Measurements from ENCODE around the gene GMDS.
A peak's percentile ranks its signal among the peaks of the same experiment; 100 is the strongest.

DNA sequence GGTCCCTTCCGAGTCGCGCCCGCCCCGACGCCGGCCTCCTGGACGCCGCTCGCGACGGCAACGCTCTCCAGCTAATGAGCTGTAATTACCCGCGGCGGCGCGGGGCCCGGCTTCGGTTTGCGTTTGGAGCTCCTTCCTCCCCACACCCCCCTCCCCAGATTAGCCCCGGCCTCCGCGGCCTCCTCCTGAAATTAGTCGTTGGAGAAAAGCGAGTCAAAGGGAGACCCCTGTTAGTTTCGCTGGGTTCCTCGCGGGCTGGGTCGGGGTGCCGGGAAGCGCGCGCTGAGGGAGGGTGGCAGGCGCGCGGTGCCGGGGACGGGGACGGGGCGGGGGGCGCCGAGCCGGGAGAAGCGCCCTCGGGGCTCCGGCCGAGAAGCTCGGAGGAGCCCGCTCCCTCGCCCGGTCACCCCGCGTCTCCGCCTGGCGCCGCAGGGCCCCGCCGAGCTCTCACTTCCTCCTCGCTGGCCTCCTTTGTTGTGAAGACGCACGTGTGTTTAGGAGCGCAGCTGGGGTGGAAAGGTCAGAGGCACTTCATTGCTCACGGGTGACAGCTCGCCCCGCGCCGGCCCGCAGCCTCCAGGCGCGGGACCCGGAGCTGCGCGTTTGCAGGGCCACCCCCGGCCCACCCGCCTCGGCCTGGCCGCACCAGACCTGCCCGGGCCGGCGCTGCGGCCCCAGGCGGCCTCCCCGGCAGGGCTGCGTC, 630.8 kb downstream of the GMDS start:
- TF ChIP-seq, protein P1, sequence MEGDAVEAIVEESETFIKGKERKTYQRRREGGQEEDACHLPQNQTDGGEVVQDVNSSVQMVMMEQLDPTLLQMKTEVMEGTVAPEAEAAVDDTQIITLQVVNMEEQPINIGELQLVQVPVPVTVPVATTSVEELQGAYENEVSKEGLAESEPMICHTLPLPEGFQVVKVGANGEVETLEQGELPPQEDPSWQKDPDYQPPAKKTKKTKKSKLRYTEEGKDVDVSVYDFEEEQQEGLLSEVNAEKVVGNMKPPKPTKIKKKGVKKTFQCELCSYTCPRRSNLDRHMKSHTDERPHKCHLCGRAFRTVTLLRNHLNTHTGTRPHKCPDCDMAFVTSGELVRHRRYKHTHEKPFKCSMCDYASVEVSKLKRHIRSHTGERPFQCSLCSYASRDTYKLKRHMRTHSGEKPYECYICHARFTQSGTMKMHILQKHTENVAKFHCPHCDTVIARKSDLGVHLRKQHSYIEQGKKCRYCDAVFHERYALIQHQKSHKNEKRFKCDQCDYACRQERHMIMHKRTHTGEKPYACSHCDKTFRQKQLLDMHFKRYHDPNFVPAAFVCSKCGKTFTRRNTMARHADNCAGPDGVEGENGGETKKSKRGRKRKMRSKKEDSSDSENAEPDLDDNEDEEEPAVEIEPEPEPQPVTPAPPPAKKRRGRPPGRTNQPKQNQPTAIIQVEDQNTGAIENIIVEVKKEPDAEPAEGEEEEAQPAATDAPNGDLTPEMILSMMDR (conservative IDR thresholded peaks at IDR 0.05; ENCODE audit: low read depth in 2 of 2), result no peak
- TF ChIP-seq ZNF331 (CRISPR knock-in tag; IDR thresholded peaks at IDR 0.05; ENCODE audit: low read depth) (no peak), EZH2 (IDR thresholded peaks at IDR 0.05; ENCODE audit: low read depth, unreplicated experiment) (peak; percentile 91), POLR2AphosphoS5 (IDR thresholded peaks at IDR 0.05; ENCODE audit: low read depth) (no peak), JUNB (IDR thresholded peaks at IDR 0.05; ENCODE audit: unreplicated experiment) (no peak), EZH2phosphoT487 (IDR thresholded peaks at IDR 0.05; ENCODE audit: unreplicated experiment) (peak; percentile 21), ZNF114 (CRISPR knock-in tag; IDR thresholded peaks at IDR 0.05) (no peak), CREB1 (CRISPR knock-in tag; IDR thresholded peaks at IDR 0.05; ENCODE audit: low read depth) (no peak), NANOG (IDR thresholded peaks at IDR 0.05; ENCODE audit: borderline replicate concordance) (no peak)
- TF ChIP-seq, protein P2, sequence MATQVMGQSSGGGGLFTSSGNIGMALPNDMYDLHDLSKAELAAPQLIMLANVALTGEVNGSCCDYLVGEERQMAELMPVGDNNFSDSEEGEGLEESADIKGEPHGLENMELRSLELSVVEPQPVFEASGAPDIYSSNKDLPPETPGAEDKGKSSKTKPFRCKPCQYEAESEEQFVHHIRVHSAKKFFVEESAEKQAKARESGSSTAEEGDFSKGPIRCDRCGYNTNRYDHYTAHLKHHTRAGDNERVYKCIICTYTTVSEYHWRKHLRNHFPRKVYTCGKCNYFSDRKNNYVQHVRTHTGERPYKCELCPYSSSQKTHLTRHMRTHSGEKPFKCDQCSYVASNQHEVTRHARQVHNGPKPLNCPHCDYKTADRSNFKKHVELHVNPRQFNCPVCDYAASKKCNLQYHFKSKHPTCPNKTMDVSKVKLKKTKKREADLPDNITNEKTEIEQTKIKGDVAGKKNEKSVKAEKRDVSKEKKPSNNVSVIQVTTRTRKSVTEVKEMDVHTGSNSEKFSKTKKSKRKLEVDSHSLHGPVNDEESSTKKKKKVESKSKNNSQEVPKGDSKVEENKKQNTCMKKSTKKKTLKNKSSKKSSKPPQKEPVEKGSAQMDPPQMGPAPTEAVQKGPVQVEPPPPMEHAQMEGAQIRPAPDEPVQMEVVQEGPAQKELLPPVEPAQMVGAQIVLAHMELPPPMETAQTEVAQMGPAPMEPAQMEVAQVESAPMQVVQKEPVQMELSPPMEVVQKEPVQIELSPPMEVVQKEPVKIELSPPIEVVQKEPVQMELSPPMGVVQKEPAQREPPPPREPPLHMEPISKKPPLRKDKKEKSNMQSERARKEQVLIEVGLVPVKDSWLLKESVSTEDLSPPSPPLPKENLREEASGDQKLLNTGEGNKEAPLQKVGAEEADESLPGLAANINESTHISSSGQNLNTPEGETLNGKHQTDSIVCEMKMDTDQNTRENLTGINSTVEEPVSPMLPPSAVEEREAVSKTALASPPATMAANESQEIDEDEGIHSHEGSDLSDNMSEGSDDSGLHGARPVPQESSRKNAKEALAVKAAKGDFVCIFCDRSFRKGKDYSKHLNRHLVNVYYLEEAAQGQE (IDR thresholded peaks at IDR 0.05; ENCODE audit: unreplicated experiment), result no peak
- TF ChIP-seq, protein P3, sequence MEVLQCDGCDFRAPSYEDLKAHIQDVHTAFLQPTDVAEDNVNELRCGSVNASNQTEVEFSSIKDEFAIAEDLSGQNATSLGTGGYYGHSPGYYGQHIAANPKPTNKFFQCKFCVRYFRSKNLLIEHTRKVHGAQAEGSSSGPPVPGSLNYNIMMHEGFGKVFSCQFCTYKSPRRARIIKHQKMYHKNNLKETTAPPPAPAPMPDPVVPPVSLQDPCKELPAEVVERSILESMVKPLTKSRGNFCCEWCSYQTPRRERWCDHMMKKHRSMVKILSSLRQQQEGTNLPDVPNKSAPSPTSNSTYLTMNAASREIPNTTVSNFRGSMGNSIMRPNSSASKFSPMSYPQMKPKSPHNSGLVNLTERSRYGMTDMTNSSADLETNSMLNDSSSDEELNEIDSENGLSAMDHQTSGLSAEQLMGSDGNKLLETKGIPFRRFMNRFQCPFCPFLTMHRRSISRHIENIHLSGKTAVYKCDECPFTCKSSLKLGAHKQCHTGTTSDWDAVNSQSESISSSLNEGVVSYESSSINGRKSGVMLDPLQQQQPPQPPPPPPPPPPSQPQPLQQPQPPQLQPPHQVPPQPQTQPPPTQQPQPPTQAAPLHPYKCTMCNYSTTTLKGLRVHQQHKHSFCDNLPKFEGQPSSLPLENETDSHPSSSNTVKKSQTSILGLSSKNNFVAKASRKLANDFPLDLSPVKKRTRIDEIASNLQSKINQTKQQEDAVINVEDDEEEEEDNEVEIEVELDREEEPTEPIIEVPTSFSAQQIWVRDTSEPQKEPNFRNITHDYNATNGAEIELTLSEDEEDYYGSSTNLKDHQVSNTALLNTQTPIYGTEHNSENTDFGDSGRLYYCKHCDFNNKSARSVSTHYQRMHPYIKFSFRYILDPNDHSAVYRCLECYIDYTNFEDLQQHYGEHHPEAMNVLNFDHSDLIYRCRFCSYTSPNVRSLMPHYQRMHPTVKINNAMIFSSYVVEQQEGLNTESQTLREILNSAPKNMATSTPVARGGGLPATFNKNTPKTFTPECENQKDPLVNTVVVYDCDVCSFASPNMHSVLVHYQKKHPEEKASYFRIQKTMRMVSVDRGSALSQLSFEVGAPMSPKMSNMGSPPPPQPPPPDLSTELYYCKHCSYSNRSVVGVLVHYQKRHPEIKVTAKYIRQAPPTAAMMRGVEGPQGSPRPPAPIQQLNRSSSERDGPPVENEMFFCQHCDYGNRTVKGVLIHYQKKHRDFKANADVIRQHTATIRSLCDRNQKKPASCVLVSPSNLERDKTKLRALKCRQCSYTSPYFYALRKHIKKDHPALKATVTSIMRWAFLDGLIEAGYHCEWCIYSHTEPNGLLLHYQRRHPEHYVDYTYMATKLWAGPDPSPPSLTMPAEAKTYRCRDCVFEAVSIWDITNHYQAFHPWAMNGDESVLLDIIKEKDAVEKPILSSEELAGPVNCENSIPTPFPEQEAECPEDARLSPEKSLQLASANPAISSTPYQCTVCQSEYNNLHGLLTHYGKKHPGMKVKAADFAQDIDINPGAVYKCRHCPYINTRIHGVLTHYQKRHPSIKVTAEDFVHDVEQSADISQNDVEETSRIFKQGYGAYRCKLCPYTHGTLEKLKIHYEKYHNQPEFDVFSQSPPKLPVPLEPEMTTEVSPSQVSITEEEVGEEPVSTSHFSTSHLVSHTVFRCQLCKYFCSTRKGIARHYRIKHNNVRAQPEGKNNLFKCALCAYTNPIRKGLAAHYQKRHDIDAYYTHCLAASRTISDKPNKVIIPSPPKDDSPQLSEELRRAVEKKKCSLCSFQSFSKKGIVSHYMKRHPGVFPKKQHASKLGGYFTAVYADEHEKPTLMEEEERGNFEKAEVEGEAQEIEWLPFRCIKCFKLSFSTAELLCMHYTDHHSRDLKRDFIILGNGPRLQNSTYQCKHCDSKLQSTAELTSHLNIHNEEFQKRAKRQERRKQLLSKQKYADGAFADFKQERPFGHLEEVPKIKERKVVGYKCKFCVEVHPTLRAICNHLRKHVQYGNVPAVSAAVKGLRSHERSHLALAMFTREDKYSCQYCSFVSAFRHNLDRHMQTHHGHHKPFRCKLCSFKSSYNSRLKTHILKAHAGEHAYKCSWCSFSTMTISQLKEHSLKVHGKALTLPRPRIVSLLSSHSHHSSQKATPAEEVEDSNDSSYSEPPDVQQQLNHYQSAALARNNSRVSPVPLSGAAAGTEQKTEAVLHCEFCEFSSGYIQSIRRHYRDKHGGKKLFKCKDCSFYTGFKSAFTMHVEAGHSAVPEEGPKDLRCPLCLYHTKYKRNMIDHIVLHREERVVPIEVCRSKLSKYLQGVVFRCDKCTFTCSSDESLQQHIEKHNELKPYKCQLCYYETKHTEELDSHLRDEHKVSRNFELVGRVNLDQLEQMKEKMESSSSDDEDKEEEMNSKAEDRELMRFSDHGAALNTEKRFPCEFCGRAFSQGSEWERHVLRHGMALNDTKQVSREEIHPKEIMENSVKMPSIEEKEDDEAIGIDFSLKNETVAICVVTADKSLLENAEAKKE (CRISPR knock-in tag; IDR thresholded peaks at IDR 0.05), result no peak
- TF ChIP-seq, protein P4, sequence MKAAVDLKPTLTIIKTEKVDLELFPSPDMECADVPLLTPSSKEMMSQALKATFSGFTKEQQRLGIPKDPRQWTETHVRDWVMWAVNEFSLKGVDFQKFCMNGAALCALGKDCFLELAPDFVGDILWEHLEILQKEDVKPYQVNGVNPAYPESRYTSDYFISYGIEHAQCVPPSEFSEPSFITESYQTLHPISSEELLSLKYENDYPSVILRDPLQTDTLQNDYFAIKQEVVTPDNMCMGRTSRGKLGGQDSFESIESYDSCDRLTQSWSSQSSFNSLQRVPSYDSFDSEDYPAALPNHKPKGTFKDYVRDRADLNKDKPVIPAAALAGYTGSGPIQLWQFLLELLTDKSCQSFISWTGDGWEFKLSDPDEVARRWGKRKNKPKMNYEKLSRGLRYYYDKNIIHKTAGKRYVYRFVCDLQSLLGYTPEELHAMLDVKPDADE (IDR thresholded peaks at IDR 0.05), result no peak
